Measurements from ENCODE around the gene HOMER2.

The HOMER2 gene

GRCh38 chr15:82966671-82967071 is 14.2 kb upstream of the HOMER2 start:
- TF ChIP-seq EZH2phosphoT487 (IDR thresholded peaks at IDR 0.05; ENCODE audit: low read depth): no peak
- TF ChIP-seq CTCF (IDR thresholded peaks at IDR 0.05; ENCODE audit: low read depth, low read length): no peak
- no peaks in the 10 kb centered on the region for H3K9me3 ChIP-seq (ENCODE audit: insufficient read depth, low read length)
- H3K4me2 ChIP-seq (ENCODE audit: low read length): no peak overlapping the region
- no peak overlapping the region for H3K9ac ChIP-seq (ENCODE audit: low read length)
- no peaks in the 10 kb centered on the region for H3K36me3 ChIP-seq (replicated peaks; ENCODE audit: low read depth, low read length)
- no peak overlapping the region for H3K4me3 ChIP-seq (ENCODE audit: low read length)
- no peak overlapping the region for H2AFZ ChIP-seq (ENCODE audit: low read depth, low read length)
- no peaks in the 10 kb centered on the region for H4K20me1 ChIP-seq (ENCODE audit: insufficient read depth, low read length)
- no peaks in the 10 kb centered on the region for H3K27me3 ChIP-seq (ENCODE audit: low read depth, low read length)
- no peak overlapping the region for H3K27ac ChIP-seq (ENCODE audit: low read length)
- H3K79me2 ChIP-seq (ENCODE audit: low read length): no peaks in the 10 kb centered on the region
- H3K4me1 ChIP-seq (ENCODE audit: low read length): peaks cover 7% of the 10 kb centered on the region

GRCh38 chr15:82964890-82965289 is 12.4 kb upstream of the HOMER2 start:
- H4K20me1 ChIP-seq (ENCODE audit: insufficient read depth, low read length): no peaks in the 10 kb centered on the region
- no peak overlapping the region for H3K9ac ChIP-seq (ENCODE audit: low read length)
- no peak overlapping the region for H3K4me3 ChIP-seq (ENCODE audit: low read length)
- H3K27ac ChIP-seq (ENCODE audit: low read length): no peak overlapping the region
- H3K9me3 ChIP-seq (ENCODE audit: insufficient read depth, low read length): no peaks in the 10 kb centered on the region
- H3K4me2 ChIP-seq (ENCODE audit: low read length): no peak overlapping the region
- peaks cover 7% of the 10 kb centered on the region for H3K4me1 ChIP-seq (ENCODE audit: low read length)
- no peak for TF ChIP-seq CTCF (IDR thresholded peaks at IDR 0.05; ENCODE audit: low read depth, low read length)
- TF ChIP-seq EZH2phosphoT487 (IDR thresholded peaks at IDR 0.05; ENCODE audit: low read depth): no peak
- no peak overlapping the region for H2AFZ ChIP-seq (ENCODE audit: low read depth, low read length)
- H3K36me3 ChIP-seq (replicated peaks; ENCODE audit: low read depth, low read length): no peaks in the 10 kb centered on the region
- no peaks in the 10 kb centered on the region; the same call in 1 of the 2 replicates for H3K27me3 ChIP-seq (ENCODE audit: low read depth, low read length)
- H3K79me2 ChIP-seq (ENCODE audit: low read length): no peaks in the 10 kb centered on the region

- no peak for TF ChIP-seq CTCF (IDR thresholded peaks at IDR 0.05; ENCODE audit: low read depth, low read length)
- no peak for TF ChIP-seq EZH2phosphoT487 (IDR thresholded peaks at IDR 0.05; ENCODE audit: low read depth)
- Histone ChIP-seq H3K27me3 (ENCODE audit: low read depth, low read length) (no peaks in the 10 kb centered on the region; the same call in 1 of the 2 replicates), H3K4me2 (ENCODE audit: low read length) (no peak overlapping the region), H3K9ac (ENCODE audit: low read length) (no peak overlapping the region), H2AFZ (ENCODE audit: low read depth, low read length) (no peak overlapping the region), H3K36me3 (replicated peaks; ENCODE audit: low read depth, low read length) (no peaks in the 10 kb centered on the region), H3K27ac (ENCODE audit: low read length) (no peak overlapping the region), H3K4me3 (ENCODE audit: low read length) (no peak overlapping the region), H4K20me1 (ENCODE audit: insufficient read depth, low read length) (no peaks in the 10 kb centered on the region), H3K79me2 (ENCODE audit: low read length) (no peaks in the 10 kb centered on the region), H3K4me1 (ENCODE audit: low read length) (peaks cover 7% of the 10 kb centered on the region), H3K9me3 (ENCODE audit: insufficient read depth, low read length) (no peaks in the 10 kb centered on the region)
These were observed 11.2 kb upstream of the HOMER2 start for GRCh38 chr15:82963471-82964341.

GRCh38 chr15:82960766-82961165 is 8.2 kb upstream of the HOMER2 start:
- no peak for TF ChIP-seq EZH2phosphoT487 (IDR thresholded peaks at IDR 0.05; ENCODE audit: low read depth)
- no peak overlapping the region for H3K9ac ChIP-seq (ENCODE audit: low read length)
- no peak overlapping the region for H2AFZ ChIP-seq (ENCODE audit: low read depth, low read length)
- no peaks in the 10 kb centered on the region for H3K36me3 ChIP-seq (replicated peaks; ENCODE audit: low read depth, low read length)
- no peaks in the 10 kb centered on the region for H3K79me2 ChIP-seq (ENCODE audit: low read length)
- H3K27ac ChIP-seq (ENCODE audit: low read length): no peak overlapping the region
- no peaks in the 10 kb centered on the region for H3K9me3 ChIP-seq (ENCODE audit: insufficient read depth, low read length)
- H3K4me2 ChIP-seq (ENCODE audit: low read length): no peak overlapping the region
- H3K4me1 ChIP-seq (ENCODE audit: low read length): no peaks in the 10 kb centered on the region
- H3K4me3 ChIP-seq (ENCODE audit: low read length): no peak overlapping the region
- no peaks in the 10 kb centered on the region for H4K20me1 ChIP-seq (ENCODE audit: insufficient read depth, low read length)
- H3K27me3 ChIP-seq (ENCODE audit: low read depth, low read length): no peaks in the 10 kb centered on the region; the same call in 1 of the 2 replicates
